ENCODE data around the gene SH2D4B.

Gene SH2D4B

DNA sequence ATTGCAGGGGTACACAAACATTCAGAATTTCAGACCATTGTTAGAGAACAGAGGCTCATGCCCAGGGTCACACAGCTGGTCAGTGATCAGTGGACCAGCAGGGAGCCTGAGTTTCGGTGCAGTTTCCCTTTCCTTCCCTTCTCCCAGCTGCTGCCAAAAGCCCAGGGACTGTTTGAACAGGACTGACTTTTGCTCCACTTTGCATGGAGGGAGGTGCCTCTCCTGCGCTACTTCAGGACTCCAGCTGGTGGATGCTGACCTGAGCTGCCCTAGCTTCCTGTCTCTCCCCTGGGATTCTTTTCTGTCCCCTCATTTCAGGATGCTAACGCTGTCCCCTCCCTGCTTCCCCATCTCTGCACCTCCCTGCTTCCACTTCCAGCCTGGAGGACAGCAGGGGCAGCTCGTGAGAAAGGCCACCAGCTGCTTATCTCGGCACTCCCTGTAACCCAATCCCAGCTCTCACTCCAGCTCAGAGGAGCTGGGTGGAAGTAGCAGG, 14.5 kb downstream of the SH2D4B start:
- no peak for DNase-seq (ENCODE audit: low read depth)
- no peak overlapping the region for H3K4me3 ChIP-seq (ENCODE audit: low read depth, low read length)
- TF ChIP-seq, protein P1, sequence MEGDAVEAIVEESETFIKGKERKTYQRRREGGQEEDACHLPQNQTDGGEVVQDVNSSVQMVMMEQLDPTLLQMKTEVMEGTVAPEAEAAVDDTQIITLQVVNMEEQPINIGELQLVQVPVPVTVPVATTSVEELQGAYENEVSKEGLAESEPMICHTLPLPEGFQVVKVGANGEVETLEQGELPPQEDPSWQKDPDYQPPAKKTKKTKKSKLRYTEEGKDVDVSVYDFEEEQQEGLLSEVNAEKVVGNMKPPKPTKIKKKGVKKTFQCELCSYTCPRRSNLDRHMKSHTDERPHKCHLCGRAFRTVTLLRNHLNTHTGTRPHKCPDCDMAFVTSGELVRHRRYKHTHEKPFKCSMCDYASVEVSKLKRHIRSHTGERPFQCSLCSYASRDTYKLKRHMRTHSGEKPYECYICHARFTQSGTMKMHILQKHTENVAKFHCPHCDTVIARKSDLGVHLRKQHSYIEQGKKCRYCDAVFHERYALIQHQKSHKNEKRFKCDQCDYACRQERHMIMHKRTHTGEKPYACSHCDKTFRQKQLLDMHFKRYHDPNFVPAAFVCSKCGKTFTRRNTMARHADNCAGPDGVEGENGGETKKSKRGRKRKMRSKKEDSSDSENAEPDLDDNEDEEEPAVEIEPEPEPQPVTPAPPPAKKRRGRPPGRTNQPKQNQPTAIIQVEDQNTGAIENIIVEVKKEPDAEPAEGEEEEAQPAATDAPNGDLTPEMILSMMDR (IDR thresholded peaks at IDR 0.05; ENCODE audit: control insufficient read depth, extremely low read depth, insufficient read depth): no peak

DNA sequence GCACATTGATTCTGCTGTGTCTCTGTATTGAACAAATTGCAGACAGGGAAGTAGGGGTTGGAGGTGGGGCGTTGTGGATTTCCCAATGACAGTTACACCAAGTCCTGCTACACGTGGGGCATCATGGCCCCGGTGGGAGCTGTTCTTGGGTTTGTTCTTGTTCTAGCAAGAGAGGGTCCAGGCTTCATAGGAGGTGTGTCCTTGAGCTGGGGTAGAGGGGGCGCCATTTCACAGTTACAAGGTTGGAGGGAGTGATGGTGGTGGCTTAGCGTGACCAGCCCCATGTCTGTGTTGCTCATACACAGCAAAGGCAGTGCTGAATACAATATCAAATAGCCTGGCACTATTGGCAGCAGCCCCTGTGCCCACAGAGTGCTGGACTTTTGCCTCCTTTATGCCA, 15.7 kb downstream of the SH2D4B start:
- TF ChIP-seq, protein P1 (IDR thresholded peaks at IDR 0.05; ENCODE audit: control insufficient read depth, extremely low read depth, insufficient read depth): no peak
- DNase-seq (ENCODE audit: low read depth): no peak
- no peak overlapping the region for H3K4me3 ChIP-seq (ENCODE audit: low read depth, low read length)

DNA sequence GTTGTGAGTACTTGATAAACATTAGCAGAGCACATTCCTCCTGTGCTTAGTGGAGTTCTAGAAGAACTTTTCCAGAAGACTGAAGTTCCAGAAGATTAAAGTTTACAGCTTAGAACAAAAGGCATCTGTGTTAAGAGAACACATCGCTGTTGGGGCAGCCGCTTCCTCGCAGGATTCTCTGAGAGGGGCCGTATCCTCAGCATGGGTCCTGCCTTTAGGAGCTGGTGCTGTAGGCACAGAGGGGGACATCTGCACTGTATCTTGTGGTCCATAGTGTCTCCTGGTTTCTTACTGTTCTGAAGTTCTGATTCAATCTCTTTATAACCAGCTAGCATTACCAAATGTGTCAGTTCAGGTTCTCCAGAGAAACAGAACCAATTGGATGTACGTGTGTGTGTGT, 16.3 kb downstream of the SH2D4B start:
- H3K4me3 ChIP-seq (ENCODE audit: low read depth, low read length): no peak overlapping the region
- no peak for DNase-seq (ENCODE audit: low read depth)
- TF ChIP-seq, protein P1 (IDR thresholded peaks at IDR 0.05; ENCODE audit: control insufficient read depth, extremely low read depth, insufficient read depth): no peak

DNA sequence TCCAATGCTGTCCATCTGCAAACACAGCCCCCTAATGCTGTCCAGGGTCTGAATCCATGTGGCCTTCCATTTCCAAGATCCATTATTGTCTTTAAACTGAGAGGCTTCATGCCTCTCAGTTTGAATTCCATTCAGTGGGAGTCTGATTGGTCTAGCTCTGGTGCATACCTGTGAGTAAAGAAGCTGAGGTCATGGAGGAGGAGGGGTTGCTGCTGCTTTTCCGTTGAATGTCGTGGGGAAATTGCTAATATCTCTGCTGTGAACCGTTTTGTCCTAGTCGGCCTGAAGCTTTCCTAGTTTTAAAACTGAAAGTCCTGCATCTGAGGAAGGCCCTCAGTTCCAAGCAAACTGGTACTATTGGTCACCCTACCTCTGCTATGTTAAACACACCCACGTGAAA, 17.7 kb downstream of the SH2D4B start:
- DNase-seq (ENCODE audit: low read depth): no peak
- TF ChIP-seq, protein P1 (IDR thresholded peaks at IDR 0.05; ENCODE audit: control insufficient read depth, extremely low read depth, insufficient read depth): no peak
- H3K4me3 ChIP-seq (ENCODE audit: low read depth, low read length): no peak overlapping the region

DNA sequence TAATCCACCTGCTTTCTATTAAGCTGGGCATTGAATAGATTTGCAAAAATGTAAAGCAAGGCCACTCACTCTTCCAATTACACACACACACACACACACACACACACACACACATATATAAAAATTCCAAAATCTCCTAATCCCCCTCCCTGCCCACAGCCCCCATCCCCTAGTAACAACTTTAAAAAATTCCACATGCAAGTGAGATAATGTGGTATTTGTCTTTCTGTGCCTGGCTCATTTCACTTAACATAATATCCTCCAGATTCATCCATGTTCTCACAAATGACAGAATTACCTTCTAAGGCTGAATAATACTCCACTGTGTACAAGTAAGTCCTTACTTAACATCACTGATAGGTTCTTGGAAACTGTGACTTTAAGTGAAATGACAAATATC, 24.2 kb downstream of the SH2D4B start:
- DNase-seq (ENCODE audit: low read depth): no peak
- H3K4me3 ChIP-seq (ENCODE audit: low read depth, low read length): no peak overlapping the region
- TF ChIP-seq, protein P1 (IDR thresholded peaks at IDR 0.05; ENCODE audit: control insufficient read depth, extremely low read depth, insufficient read depth): no peak

DNA sequence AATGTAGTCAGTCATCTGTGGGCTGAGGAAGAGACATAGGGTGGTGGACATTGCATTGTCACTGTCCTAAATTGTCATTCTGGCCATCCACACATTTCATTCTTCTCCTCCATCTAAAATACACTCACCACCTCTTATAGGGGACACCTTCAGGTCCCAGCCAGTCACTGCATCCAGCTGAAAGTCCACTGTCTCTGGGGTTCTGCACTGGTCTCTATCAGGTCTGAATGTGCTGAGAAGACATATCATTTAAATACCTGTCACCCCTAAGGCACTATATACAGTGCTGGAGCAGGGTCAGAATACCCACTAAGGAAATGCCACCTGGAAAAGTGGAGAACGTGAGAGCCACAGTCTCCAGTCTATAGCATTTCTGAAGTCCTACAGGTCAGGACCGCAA, 29.6 kb downstream of the SH2D4B start:
- DNase-seq (ENCODE audit: low read depth): no peak
- TF ChIP-seq, protein P1 (IDR thresholded peaks at IDR 0.05; ENCODE audit: control insufficient read depth, extremely low read depth, insufficient read depth): no peak
- no peak overlapping the region for H3K4me3 ChIP-seq (ENCODE audit: low read depth, low read length)

DNA sequence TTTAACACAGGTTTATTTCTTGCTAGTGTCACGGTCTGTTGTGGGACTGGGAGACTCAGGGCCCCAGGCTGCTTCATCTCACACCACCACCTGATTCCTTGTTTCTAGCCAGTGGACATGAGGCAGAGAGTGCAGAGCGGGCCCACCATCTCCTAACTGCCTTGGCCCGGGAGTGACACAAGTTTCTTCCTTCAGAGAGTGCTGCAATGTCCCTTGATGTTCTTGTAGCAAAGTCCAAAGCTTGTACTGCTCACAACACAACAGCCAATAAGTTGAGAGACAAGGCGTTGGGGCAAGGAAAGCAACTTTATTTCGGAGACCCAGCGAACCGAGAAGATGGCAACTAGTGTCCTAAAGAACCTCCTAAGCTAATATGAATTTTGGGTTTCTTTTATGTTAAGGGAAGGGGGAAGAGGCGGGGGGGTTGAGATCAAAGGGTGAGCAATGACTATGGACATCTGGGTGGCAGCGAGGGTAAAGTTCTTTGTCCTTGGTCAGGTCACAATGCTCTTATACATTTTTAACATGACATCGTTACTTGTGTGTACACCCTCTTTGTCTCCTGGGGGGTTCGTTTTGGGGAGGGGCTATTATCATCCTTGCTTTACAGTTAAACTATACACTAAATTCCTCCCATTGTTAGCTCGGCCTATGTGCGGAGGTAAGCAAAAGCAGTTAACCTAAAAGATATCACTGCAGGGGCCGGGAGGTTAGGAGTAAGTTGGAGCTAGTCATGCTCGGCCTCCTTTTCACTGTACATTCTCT, 31.6 kb downstream of the SH2D4B start:
- no peak for DNase-seq (ENCODE audit: low read depth)
- TF ChIP-seq, protein P1 (IDR thresholded peaks at IDR 0.05; ENCODE audit: control insufficient read depth, extremely low read depth, insufficient read depth): no peak
- H3K4me3 ChIP-seq (ENCODE audit: low read depth, low read length): no peak overlapping the region

Measured in LNCaP clone FGC (cell line).